GM21528 (cell line): Measurements from ENCODE around the gene PIP4K2B.
"Not testable (repeated sequence)": the region's sequence is repeated elsewhere in the genome, so short reads cannot be mapped to it uniquely, and the experiment has no call there.

Source experiments
- ATAC-seq: cut with Tn5 transposase; IDR thresholded peaks from one replicate; pipeline ENCODE4 v1.9.1; 2021; ENCODE audit warnings: mild to moderate bottlenecking, moderate library complexity; ENCODE audit not compliant: unreplicated experiment, low FRiP score

PIP4K2B gene

DNA sequence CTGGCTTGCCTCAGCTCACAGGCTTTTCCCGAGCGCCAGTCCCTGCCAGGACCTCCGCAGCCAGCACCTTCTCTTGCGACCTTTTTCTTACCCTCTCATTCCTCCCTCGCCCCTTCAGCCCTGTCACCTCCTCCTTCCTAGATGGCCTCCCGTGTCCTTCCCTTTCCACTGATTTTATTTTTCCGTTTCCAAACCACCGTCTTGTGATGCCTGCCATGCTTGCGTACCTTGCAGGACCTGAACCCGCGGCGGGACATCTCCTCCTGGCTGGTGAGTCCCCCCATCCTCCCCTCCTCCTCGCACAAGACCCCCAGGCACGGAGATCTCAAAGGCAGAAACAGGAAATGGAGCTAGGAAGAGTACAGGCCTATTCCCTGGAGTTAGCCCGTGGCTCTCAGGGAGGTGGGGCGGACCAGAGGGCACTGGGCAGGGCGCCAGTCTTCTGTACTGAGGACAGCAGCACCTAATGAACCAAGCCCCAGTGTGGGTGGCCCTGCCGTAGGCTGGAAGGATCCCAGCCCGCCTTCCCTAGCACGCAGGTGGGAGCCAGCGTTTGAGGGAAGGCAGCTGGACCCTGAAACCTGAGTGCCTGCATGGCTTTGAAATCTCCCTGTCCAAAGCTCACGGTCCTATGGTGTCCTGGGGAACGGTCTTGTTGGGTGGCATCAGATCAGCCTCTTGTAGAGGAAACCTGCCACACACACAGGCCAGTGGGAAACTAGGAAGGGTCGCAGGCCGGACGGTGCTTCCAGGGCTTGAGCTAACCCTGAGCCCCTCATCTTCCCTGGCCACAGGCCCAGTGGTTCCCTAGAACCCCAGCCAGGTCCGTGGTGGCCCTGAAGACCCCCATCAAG lies 68.6 kb downstream of the PIP4K2B start:
- peak; percentile 1 for ATAC-seq

GRCh38 chr17:38729886-38730525 lies 69.3 kb downstream of the PIP4K2B start, which contains the start of gene CISD3:
Gene CISD3, plus strand, starts transcription at chr17:38730341. Its CDS starts 18 bp downstream, at chr17:38730359.
- peak; percentile 51 for ATAC-seq

GRCh38 chr17:38729368-38729885 lies 69.9 kb downstream of the PIP4K2B start:
- ATAC-seq: no peak

DNA sequence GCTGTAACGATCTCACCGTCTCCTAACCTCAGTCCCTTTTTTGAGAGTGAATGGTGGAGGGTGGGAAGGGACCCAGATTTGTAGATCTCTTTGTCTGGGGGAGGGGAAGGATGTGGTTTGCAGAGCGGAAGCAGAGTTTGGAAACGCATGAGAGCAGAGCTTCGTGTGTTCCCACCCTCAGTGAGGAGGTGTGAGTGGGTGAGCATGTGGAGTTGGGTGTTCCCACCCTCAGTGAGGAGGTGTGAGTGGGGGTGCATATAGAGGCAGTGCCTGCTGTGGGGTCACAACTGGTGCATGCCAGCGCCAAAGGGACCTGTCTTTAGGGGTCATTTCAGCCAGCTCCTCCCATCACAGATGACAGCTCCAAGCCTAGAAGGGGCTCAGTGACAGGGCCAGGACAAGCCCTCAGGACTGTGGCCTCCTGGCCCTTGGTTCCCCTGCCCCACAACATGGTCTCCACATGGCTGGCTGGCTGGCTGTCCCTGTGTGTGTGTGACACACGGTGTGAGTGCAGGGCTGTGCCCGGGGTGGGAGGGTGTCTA lies 71.0 kb downstream of the PIP4K2B start:
- ATAC-seq: no peak

- ATAC-seq: no peak
Observed at GRCh38 chr17:38727736-38728135, 71.6 kb downstream of the PIP4K2B start.

DNA sequence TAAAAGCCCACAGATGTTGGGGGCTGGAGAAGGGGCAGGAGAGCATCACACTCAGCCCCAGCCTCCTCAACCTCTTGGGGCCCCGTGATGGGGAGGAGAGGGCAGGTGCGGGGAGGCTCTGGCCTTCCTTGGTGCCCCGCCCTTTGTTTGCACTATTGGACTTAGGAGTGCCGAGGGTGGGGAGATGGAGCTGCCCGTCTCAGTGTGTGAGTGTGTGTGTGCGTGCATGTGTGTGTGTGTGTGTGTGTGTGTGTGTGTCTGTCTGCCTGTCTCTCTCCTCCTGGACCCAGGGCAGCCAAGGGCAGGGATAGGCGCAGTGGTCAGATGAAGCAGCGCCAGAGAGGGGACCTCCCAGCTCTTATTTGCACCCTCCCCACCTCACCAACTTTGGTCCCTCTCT lies 73.2 kb downstream of the PIP4K2B start:
- ATAC-seq: not testable (repeated sequence)

DNA sequence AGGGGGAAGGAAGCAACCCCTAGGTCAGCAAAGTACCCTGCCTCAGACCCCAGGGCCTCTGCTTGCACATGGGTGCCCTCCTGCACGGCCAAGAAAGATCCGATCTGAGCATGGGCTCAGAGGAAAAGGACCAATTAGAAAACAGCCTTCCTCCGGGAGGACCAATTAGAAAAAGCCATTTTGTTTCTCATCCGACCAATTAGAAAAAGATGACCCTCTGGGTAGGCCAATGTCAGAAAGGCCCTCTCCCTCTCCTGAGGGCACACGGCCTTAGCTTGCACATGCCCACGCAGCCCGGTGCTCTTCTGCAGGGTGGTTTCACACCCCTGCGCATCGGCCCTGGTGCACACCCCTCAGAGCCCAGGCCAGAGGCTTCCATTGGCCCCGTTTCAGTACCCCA lies 74.3 kb downstream of the PIP4K2B start:
- ATAC-seq: no peak

- no peak for ATAC-seq
Observed at GRCh38 chr17:38724337-38724988, 74.9 kb downstream of the PIP4K2B start.

- ATAC-seq: no peak
Observed at GRCh38 chr17:38721802-38722201, 77.6 kb downstream of the PIP4K2B start.

DNA sequence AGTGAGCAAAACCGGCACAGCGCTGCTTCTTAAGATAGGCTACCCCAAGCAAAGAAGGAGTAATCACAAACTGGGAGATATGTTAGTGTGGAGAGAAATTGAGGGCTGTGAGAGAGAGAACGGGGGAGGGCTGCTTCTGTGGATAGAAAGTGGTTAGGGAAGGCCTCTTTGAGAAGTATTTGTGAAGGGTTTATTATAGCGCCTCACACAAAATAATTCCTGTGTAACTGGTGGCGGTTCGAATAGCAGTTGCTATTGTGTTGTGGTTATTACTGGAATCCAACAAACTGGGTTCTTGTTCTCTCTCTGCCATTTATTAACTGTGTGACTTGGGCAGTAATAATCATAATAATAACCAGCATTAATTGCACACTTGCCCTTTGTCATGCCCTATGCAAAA lies 78.4 kb downstream of the PIP4K2B start:
- no peak for ATAC-seq

GRCh38 chr17:38719943-38720641 lies 79.3 kb downstream of the PIP4K2B start:
- no peak for ATAC-seq

- no peak for ATAC-seq
Observed at GRCh38 chr17:38719289-38719942, 79.9 kb downstream of the PIP4K2B start.

DNA sequence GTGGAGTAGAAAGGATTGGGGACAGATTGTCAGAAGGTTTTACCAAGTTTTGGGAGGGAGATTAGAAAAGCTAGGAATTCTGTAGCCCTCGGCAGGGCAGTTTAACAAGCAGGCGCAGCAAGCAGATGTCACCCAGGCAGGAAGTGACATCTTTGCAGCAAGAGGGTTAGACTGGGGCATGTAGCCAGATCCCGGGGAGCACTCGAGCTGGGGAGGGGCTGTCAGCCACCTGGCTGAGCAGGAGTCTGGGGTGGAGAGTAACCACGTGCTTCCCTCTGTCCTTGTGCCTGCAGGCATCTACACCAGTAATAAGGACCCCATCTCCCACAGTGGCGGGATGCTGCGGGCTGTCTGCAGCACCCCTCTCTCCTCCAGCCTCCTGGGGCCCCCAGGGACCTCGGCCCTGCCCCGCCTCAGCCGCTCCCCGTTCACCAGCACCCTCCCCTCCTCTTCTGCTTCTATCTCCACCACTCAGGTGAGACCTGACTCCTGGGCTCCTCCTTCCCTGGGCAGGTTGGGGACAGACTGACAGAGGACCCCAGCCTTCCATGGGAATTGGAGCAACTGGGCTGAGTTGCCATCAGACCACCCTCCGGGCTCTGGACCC lies 82.1 kb downstream of the PIP4K2B start:
- no peak for ATAC-seq

DNA sequence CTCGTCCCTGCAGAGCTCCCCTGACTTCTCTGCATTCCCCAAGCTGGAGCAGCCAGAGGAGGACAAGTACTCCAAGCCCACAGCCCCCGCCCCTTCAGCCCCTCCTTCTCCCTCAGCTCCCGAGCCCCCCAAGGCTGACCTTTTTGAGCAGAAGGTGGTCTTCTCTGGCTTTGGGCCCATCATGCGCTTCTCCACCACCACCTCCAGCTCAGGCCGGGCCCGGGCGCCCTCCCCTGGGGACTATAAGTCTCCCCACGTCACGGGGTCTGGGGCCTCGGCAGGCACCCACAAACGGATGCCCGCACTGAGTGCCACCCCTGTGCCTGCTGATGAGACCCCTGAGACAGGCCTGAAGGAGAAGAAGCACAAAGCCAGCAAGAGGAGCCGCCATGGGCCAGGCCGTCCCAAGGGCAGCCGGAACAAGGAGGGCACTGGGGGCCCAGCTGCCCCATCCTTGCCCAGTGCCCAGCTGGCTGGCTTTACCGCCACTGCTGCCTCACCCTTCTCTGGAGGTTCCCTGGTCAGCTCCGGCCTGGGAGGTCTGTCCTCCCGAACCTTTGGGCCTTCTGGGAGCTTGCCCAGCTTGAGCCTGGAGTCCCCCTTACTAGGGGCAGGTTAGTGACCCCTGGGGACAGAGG lies 82.9 kb downstream of the PIP4K2B start:
- ATAC-seq: no peak
